ENCODE data around the gene STIM2. TPM values are rescaled to one million over a fixed set of nuclear protein-coding genes. Genes with fewer than 3 reads are reported as not detected.

Gene STIM2
- total RNA-seq, 1 experiment from 2014 or later, result 59.0 TPM

GRCh38 chr4:26874110-26874509 is 13.5 kb downstream of the STIM2 start:
- TF ChIP-seq EZH2 (IDR thresholded peaks at IDR 0.05; ENCODE audit: borderline replicate concordance, low read depth, low read length, poor library complexity, severe bottlenecking) (no peak), CTCF (conservative IDR thresholded peaks at IDR 0.05; ENCODE audit: low read depth, low read length) (no peak)
- BruUV-seq (replicated peaks), result no TSS peak
- H3K9me3 ChIP-seq (ENCODE audit: low read depth, low read length, poor library complexity, severe bottlenecking), result no peaks in the 10 kb centered on the region
- no peaks in the 10 kb centered on the region for H3K36me3 ChIP-seq (ENCODE audit: insufficient read depth, low read length, poor library complexity, severe bottlenecking)
- DNase-seq (ENCODE audit: low spot score), result no peak
- H3K27me3 ChIP-seq (replicated peaks; ENCODE audit: insufficient read depth, low read depth, low read length, poor library complexity), result no peaks in the 10 kb centered on the region
- ChIA-PET CTCF (no interaction called here), POLR2A (ENCODE audit: low non-redundant PET) (no interaction called here)
- no peak overlapping the region for H3K4me3 ChIP-seq (ENCODE audit: low read depth, low read length, poor library complexity, severe bottlenecking)
- intact Hi-C loops (cut with micrococcal nuclease; ENCODE audit: unreplicated experiment), result no loop called here
- peak overlapping the region; percentile 25 for H3K27ac ChIP-seq (ENCODE audit: low read depth, low read length, poor library complexity, severe bottlenecking)
- peaks cover 52% of the 10 kb centered on the region for H3K4me1 ChIP-seq (ENCODE audit: insufficient read depth, low read length, poor library complexity, severe bottlenecking)

GRCh38 chr4:26877406-26877805 is 16.8 kb downstream of the STIM2 start:
- POLR2A ChIA-PET (ENCODE audit: low non-redundant PET), result no interaction called here
- no TSS peak for BruUV-seq (replicated peaks)
- Histone ChIP-seq H3K4me1 (ENCODE audit: insufficient read depth, low read length, poor library complexity, severe bottlenecking) (peaks cover 24% of the 10 kb centered on the region), H3K27ac (ENCODE audit: low read depth, low read length, poor library complexity, severe bottlenecking) (no peak overlapping the region), H3K4me3 (ENCODE audit: low read depth, low read length, poor library complexity, severe bottlenecking) (no peak overlapping the region), H3K9me3 (ENCODE audit: low read depth, low read length, poor library complexity, severe bottlenecking) (no peaks in the 10 kb centered on the region), H3K27me3 (replicated peaks; ENCODE audit: insufficient read depth, low read depth, low read length, poor library complexity) (no peaks in the 10 kb centered on the region), H3K36me3 (ENCODE audit: insufficient read depth, low read length, poor library complexity, severe bottlenecking) (no peaks in the 10 kb centered on the region)
- CTCF ChIA-PET, result no interaction called here
- no peak for DNase-seq (ENCODE audit: low spot score)
- no peak for TF ChIP-seq CTCF (conservative IDR thresholded peaks at IDR 0.05; ENCODE audit: low read depth, low read length)
- no peak for TF ChIP-seq EZH2 (IDR thresholded peaks at IDR 0.05; ENCODE audit: borderline replicate concordance, low read depth, low read length, poor library complexity, severe bottlenecking)
- intact Hi-C loops (cut with micrococcal nuclease; ENCODE audit: unreplicated experiment), result no loop called here

GRCh38 chr4:26877961-26878360 is 17.3 kb downstream of the STIM2 start:
- TF ChIP-seq CTCF (conservative IDR thresholded peaks at IDR 0.05; ENCODE audit: low read depth, low read length), result no peak
- no peak for TF ChIP-seq EZH2 (IDR thresholded peaks at IDR 0.05; ENCODE audit: borderline replicate concordance, low read depth, low read length, poor library complexity, severe bottlenecking)
- H3K4me1 ChIP-seq (ENCODE audit: insufficient read depth, low read length, poor library complexity, severe bottlenecking), result peaks cover 18% of the 10 kb centered on the region
- H3K36me3 ChIP-seq (ENCODE audit: insufficient read depth, low read length, poor library complexity, severe bottlenecking), result no peaks in the 10 kb centered on the region
- H3K27ac ChIP-seq (ENCODE audit: low read depth, low read length, poor library complexity, severe bottlenecking), result no peak overlapping the region
- H3K9me3 ChIP-seq (ENCODE audit: low read depth, low read length, poor library complexity, severe bottlenecking), result no peaks in the 10 kb centered on the region
- POLR2A ChIA-PET (ENCODE audit: low non-redundant PET), result no interaction called here
- no peak for DNase-seq (ENCODE audit: low spot score)
- no TSS peak for BruUV-seq (replicated peaks)
- intact Hi-C loops (cut with micrococcal nuclease; ENCODE audit: unreplicated experiment), result no loop called here
- CTCF ChIA-PET, result no interaction called here
- H3K27me3 ChIP-seq (replicated peaks; ENCODE audit: insufficient read depth, low read depth, low read length, poor library complexity), result no peaks in the 10 kb centered on the region
- no peak overlapping the region for H3K4me3 ChIP-seq (ENCODE audit: low read depth, low read length, poor library complexity, severe bottlenecking)
